Lung (tissue), 12 donors: ENCODE results near the gene MAGEB17. TPM values are rescaled to one million over a fixed set of nuclear protein-coding genes. Genes with fewer than 3 reads are reported as not detected.
"Not testable (repeated sequence)": the region's sequence is repeated elsewhere in the genome, so short reads cannot be mapped to it uniquely, and the experiment has no call there.

Experiments used
- ATAC-seq: fragments of 200-7000 bp; cut with Tn5 transposase; one replicate; pipeline ENCODE4 v1.9.1; 2020; ENCODE audit warnings: moderate number of reproducible peaks; ENCODE audit not compliant: insufficient read depth, low FRiP score
- DNase-seq, 3 donors: peaks; one replicate each; pipeline ENCODE4 v3.0.0-alpha.2; 2013 to 2017
- H3K27ac ChIP-seq, 2 donors: one replicate each; pipeline ENCODE4 v1.5.1; 2013; ENCODE audit warnings: mild to moderate bottlenecking in 2 of 2, moderate library complexity in 2 of 2, control low read depth in 1 of 2, inconsistent platforms in 1 of 2, low read depth in 1 of 2, low read length in 1 of 2
- H3K27me3 ChIP-seq, 3 donors: one replicate each; pipeline ENCODE4 v1.5.1; 2013; ENCODE audit warnings: low read length in 2 of 3; ENCODE audit not compliant: control insufficient read depth in 3 of 3, insufficient read depth in 3 of 3
- H3K36me3 ChIP-seq, 4 donors: one replicate each; pipeline ENCODE4 v1.5.1; 2013; ENCODE audit warnings: low read length in 4 of 4, mild to moderate bottlenecking in 1 of 4, moderate library complexity in 1 of 4; ENCODE audit not compliant: control insufficient read depth in 4 of 4, insufficient read depth in 4 of 4
- H3K4me1 ChIP-seq, 5 donors: one replicate each; pipeline ENCODE4 v1.5.1; 2013; ENCODE audit warnings: low read length in 5 of 5, mild to moderate bottlenecking in 2 of 5, moderate library complexity in 1 of 5; ENCODE audit not compliant: control insufficient read depth in 5 of 5, insufficient read depth in 5 of 5
- H3K4me3 ChIP-seq: one replicate; pipeline ENCODE4 v1.5.1; 2013; ENCODE audit warnings: mild to moderate bottlenecking, control low read depth, moderate library complexity
- H3K9ac ChIP-seq, 2 donors: one replicate each; pipeline ENCODE4 v1.5.1; 2013; ENCODE audit warnings: low read length in 2 of 2, control low read depth in 1 of 2; ENCODE audit not compliant: insufficient read depth in 1 of 2
- H3K9me3 ChIP-seq, 4 donors: one replicate each; pipeline ENCODE4 v1.5.1; 2013; ENCODE audit warnings: low read length in 3 of 4, mild to moderate bottlenecking in 1 of 4, moderate library complexity in 1 of 4; ENCODE audit not compliant: control insufficient read depth in 4 of 4, insufficient read depth in 3 of 4
- CTCF ChIP-seq: IDR thresholded peaks from 2 replicates; pipeline ENCODE4 v1.5.1; 2012; ENCODE audit warnings: mild to moderate bottlenecking; ENCODE audit errors: control extremely low read depth, extremely low read depth
- WGBS, 2 donors: extraction: QIAGEN DNeasy Blood & Tissue Kit; methylation state at CpG; one replicate each; pipeline ENCODE4 v1.1.7; 2013; 5-methylcytosine and 5-hydroxymethylcytosine counted together
- polyA plus RNA-seq, 2 donors: library from polyadenylated mRNA; stranded (reverse); fragments of 200-250 nt; gene quantifications; one replicate each; pipeline ENCODE4 v1.2.1, GENCODE V29; 2013
- total RNA-seq, 2 donors: library from RNA; depleted of rRNA in 1 of 2; stranded (reverse); fragments of >200 nt in 1 of 2; gene quantifications; one replicate each; pipeline ENCODE4 v1.2.1, GENCODE V29; 2014 to 2021
- donor health status: control.
- donor health status: control.
- donor health status: Bipolar disorder and iron deficiency.
- donor health status: healthy.
- donor health status: DM: yes; HTN: yes; CAD: no.

The MAGEB17 gene
- total and polyA plus RNA-seq, 4 donors, result 0.05 TPM; not detected in 3

- ATAC-seq (no peak), DNase-seq (no peak)
- Histone ChIP-seq H3K4me1 (no peaks in the 10 kb centered on the region), H3K4me3 (no peak overlapping the region), H3K9me3 (peaks cover 0 to 3% (median 0%) of the 10 kb centered on the region in 4 donors), H3K27me3 (peaks cover under 1 to 64% (median 24%) of the 10 kb centered on the region in 3 donors), H3K9ac (no peak overlapping the region), H3K36me3 (no peaks in the 10 kb centered on the region), H3K27ac (no peak overlapping the region)
- 59 to 76% methylated on average over 5 of the region's 5 CpGs for whole genome bisulfite sequencing, 2 donors
- no peak for TF ChIP-seq CTCF
Observed at GRCh38 chrX:16155581-16156096, 11.6 kb upstream of the MAGEB17 start.

GRCh38 chrX:16156692-16157331, 10.5 kb upstream of the MAGEB17 start:
- H3K27me3 ChIP-seq, result peaks cover 3 to 61% (median 24%) of the 10 kb centered on the region in 3 donors
- H3K27ac ChIP-seq, result no peak overlapping the region
- no peak overlapping the region for H3K9ac ChIP-seq
- H3K4me1 ChIP-seq, result no peaks in the 10 kb centered on the region
- 86 to 90% methylated on average over 5 of the region's 5 CpGs for WGBS, 2 donors
- peaks cover 0 to 3% (median 0%) of the 10 kb centered on the region in 4 donors for H3K9me3 ChIP-seq
- TF ChIP-seq CTCF, result no peak
- ATAC-seq (no peak), DNase-seq (no peak)
- no peaks in the 10 kb centered on the region for H3K36me3 ChIP-seq
- no peak overlapping the region for H3K4me3 ChIP-seq

DNA sequence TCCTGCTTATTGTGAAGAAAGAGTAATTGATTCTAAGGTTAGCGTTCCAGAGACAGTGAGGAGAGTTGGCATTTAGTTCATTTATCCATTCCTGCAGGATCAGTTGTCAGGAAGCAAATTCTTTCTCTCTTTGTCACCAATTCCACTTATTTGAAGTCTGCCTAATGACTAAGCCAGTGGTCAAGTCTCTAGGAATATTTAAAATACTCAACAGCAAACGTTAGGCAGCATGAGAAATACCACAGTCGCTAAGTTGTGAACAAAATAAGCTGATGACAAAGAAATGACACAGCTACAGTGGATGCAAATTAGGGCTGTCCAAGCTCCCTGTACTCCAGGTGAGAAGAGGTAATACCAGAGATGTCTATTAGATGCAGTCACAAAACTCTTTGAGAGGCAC, 6.6 kb upstream of the MAGEB17 start:
- Histone ChIP-seq H3K36me3 (no peaks in the 10 kb centered on the region), H3K4me3 (no peak overlapping the region), H3K4me1 (no peaks in the 10 kb centered on the region), H3K27ac (no peak overlapping the region), H3K27me3 (peaks cover 3 to 61% (median 16%) of the 10 kb centered on the region in 3 donors), H3K9ac (no peak overlapping the region), H3K9me3 (no peaks in the 10 kb centered on the region)
- DNase-seq (no peak), ATAC-seq (no peak)
- 74 to 82% methylated on average over 3 of the region's 3 CpGs for WGBS, 2 donors
- TF ChIP-seq CTCF, result no peak

DNA sequence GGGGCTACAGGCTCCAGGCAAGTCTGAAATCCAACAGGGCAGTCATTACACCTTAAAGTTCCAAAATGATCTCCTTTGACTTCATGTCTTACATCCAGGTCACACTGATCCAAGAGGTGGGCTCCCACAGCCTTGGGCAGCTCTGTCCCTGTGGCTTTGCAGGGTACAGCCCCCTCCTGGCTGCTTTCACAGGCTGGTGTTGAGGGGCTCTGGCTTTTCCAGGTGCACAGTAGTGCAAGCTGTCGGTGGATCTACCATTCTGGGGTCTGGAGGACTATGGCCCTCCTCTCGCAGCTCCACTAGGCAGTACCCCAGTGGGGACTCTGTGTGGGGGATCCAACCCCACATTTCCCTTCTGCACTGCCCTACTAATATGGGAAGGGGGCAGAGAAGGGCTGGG, 6.1 kb upstream of the MAGEB17 start:
- WGBS, 2 donors, result 88 to 95% methylated on average over 2 of the region's 2 CpGs
- H3K4me3 ChIP-seq, H3K4me1 ChIP-seq, H3K27ac ChIP-seq, H3K9ac ChIP-seq, ATAC-seq, H3K9me3 ChIP-seq, H3K36me3 ChIP-seq, DNase-seq: not testable (repeated sequence)
- peaks cover 3 to 57% (median 13%) of the 10 kb centered on the region in 3 donors for H3K27me3 ChIP-seq
